HG03432 (cell line): ENCODE data around the gene CSN2.

Source experiments
- ATAC-seq: cut with Tn5 transposase; IDR thresholded peaks from one replicate; pipeline ENCODE4 v1.9.1; 2021; ENCODE audit warnings: mild to moderate bottlenecking, moderate library complexity; ENCODE audit not compliant: unreplicated experiment

The CSN2 gene

GRCh38 chr4:69907151-69907550, 58.4 kb downstream of the CSN2 start:
- ATAC-seq, result no peak
